IMR-90 (cell line): ENCODE results near the gene PSMA7. TPM values are rescaled to one million over a fixed set of nuclear protein-coding genes. Genes with fewer than 3 reads are reported as not detected.

Experiments
- ATAC-seq: fragments of 200-7000 bp; cut with Tn5 transposase; 2 replicates; pipeline ENCODE4 v1.9.1; 2020; ENCODE audit warnings: low read depth, mild to moderate bottlenecking, moderate library complexity
- BruUV-seq: library from RNA; stranded (reverse); fragments of 400-500 nt; replicated peaks from 2 replicates; lab custom pipeline; 2021; lab: Mats Ljungman, UMichigan
- CTCF ChIA-PET: fragments of 300-600 bp; formaldehyde crosslinking; extraction: SDS; loops from one replicate; lab custom pipeline; 2021; ENCODE audit warnings: antibody characterized with exemption; lab: Yijun Ruan, JAX
- POLR2A ChIA-PET: fragments of 300-600 bp; sonication (Branson Sonifier 250); formaldehyde crosslinking; loops from one replicate; lab custom pipeline; 2022; ENCODE audit warnings: antibody characterized with exemption; ENCODE audit not compliant: unreplicated experiment; lab: Charles Lee
- DNase-seq: peaks from one replicate; pipeline ENCODE4 v3.0.0; 2013
- H2AFZ ChIP-seq: replicated peaks from 2 replicates; pipeline ENCODE3; 2013; ENCODE audit warnings: low read length, mild to moderate bottlenecking; ENCODE audit not compliant: poor library complexity
- H2AK5ac ChIP-seq: 2 replicates; pipeline ENCODE4 v1.6.1; 2013; ENCODE audit warnings: low read depth, low read length, inconsistent platforms
- H2AK9ac ChIP-seq: replicated peaks from 2 replicates; pipeline ENCODE3; 2013; ENCODE audit warnings: mild to moderate bottlenecking, low read depth, low read length, moderate library complexity; ENCODE audit not compliant: poor library complexity
- H2BK120ac ChIP-seq: 2 replicates; pipeline ENCODE4 v1.6.1; 2013; ENCODE audit warnings: low read depth, low read length, inconsistent platforms
- H2BK15ac ChIP-seq: 3 replicates; pipeline ENCODE4 v1.6.1; 2013; ENCODE audit warnings: low read depth, low read length, inconsistent platforms
- H2BK20ac ChIP-seq: 2 replicates; pipeline ENCODE4 v1.6.1; 2013; ENCODE audit warnings: low read depth, mild to moderate bottlenecking, inconsistent platforms, low read length, moderate library complexity
- H2BK5ac ChIP-seq: 2 replicates; pipeline ENCODE4 v1.6.1; 2013; ENCODE audit warnings: mild to moderate bottlenecking, low read depth, low read length, inconsistent platforms; ENCODE audit not compliant: poor library complexity, severe bottlenecking
- H3K14ac ChIP-seq: replicated peaks from 2 replicates; pipeline ENCODE4 v1.6.1; 2013; ENCODE audit warnings: low read depth, low read length, inconsistent platforms
- H3K18ac ChIP-seq: 2 replicates; pipeline ENCODE4 v1.6.1; 2013; ENCODE audit warnings: low read depth, low read length, control low read depth
- H3K23ac ChIP-seq: 2 replicates; pipeline ENCODE4 v1.6.1; 2013; ENCODE audit warnings: low read depth, low read length, inconsistent platforms
- H3K27ac ChIP-seq: 2 replicates; pipeline ENCODE4 v1.5.1; 2013; ENCODE audit warnings: mild to moderate bottlenecking, control low read depth, low read length; ENCODE audit not compliant: insufficient read depth
- H3K27me3 ChIP-seq: 2 replicates; pipeline ENCODE4 v1.6.1; 2013; ENCODE audit warnings: low read length; ENCODE audit not compliant: control insufficient read depth, insufficient read depth
- H3K36me3 ChIP-seq: 2 replicates; pipeline ENCODE4 v1.6.1; 2013; ENCODE audit warnings: low read length, mixed read lengths; ENCODE audit not compliant: control insufficient read depth, insufficient read depth
- H3K4ac ChIP-seq: 2 replicates; pipeline ENCODE4 v1.6.1; 2013; ENCODE audit warnings: low read depth, low read length, inconsistent platforms
- H3K4me1 ChIP-seq: 2 replicates; pipeline ENCODE4 v1.6.1; 2013; ENCODE audit warnings: low read length, mixed read lengths; ENCODE audit not compliant: control insufficient read depth, insufficient read depth
- H3K4me2 ChIP-seq: 2 replicates; pipeline ENCODE4 v1.6.1; 2013; ENCODE audit warnings: low read depth, mild to moderate bottlenecking, control low read depth, low read length, moderate library complexity
- H3K4me3 ChIP-seq: 2 replicates; pipeline ENCODE4 v1.5.1; 2013; ENCODE audit warnings: low read depth, mild to moderate bottlenecking, control low read depth, low read length, moderate library complexity; ENCODE audit not compliant: insufficient read depth
- H3K56ac ChIP-seq: 2 replicates; pipeline ENCODE4 v1.6.1; 2013; ENCODE audit warnings: low read length, inconsistent platforms; ENCODE audit not compliant: insufficient read depth; ENCODE audit errors: extremely low read depth
- H3K79me1 ChIP-seq, 2 experiments: 2 replicates each; pipeline ENCODE4 v1.6.1; 2013; ENCODE audit warnings: low read length in 2 of 2, inconsistent platforms in 1 of 2, low read depth in 1 of 2
- H3K9ac ChIP-seq: 2 replicates; pipeline ENCODE4 v1.6.1; 2013; ENCODE audit warnings: low read depth, low read length, control low read depth
- H3K9me1 ChIP-seq: 2 replicates; pipeline ENCODE4 v1.6.1; 2013; ENCODE audit warnings: low read length, inconsistent platforms; ENCODE audit not compliant: insufficient read depth
- H3K9me3 ChIP-seq: 2 replicates; pipeline ENCODE4 v1.6.1; 2013; ENCODE audit warnings: low read length; ENCODE audit not compliant: control insufficient read depth, insufficient read depth
- H4K20me1 ChIP-seq: 2 replicates; pipeline ENCODE4 v1.6.1; 2013; ENCODE audit warnings: low read length, inconsistent platforms; ENCODE audit not compliant: insufficient read depth
- H4K5ac ChIP-seq: 2 replicates; pipeline ENCODE4 v1.6.1; 2013; ENCODE audit warnings: mild to moderate bottlenecking, low read depth, low read length, control low read depth
- H4K8ac ChIP-seq, 2 experiments: 2 replicates each; pipeline ENCODE4 v1.6.1; 2013; ENCODE audit warnings: low read depth in 2 of 2, low read length in 2 of 2, control low read depth in 1 of 2, inconsistent platforms in 1 of 2
- H4K91ac ChIP-seq: 2 replicates; pipeline ENCODE4 v1.6.1; 2013; ENCODE audit warnings: low read depth, low read length, inconsistent platforms; ENCODE audit not compliant: insufficient read depth
- CTCF ChIP-seq: conservative IDR thresholded peaks from 2 replicates; pipeline ENCODE4 v1.5.1; 2012; ENCODE audit warnings: mild to moderate bottlenecking, low read depth, low read length, improper control_type of control experiment
- MAZ ChIP-seq: IDR thresholded peaks from 2 replicates; pipeline ENCODE4 v1.6.1; 2012; ENCODE audit warnings: low read depth, mild to moderate bottlenecking, low read length, improper control_type of control experiment, moderate library complexity, borderline replicate concordance
- WGBS, 2 experiments: methylation state at CpG; one replicate each; pipeline versions ENCODE4 v1.1.5 to v1.1.7; 2013; ENCODE audit warnings: missing lambda C conversion rate in 2 of 2; ENCODE audit not compliant: insufficient read length in 1 of 2; ENCODE audit errors: extremely low coverage in 2 of 2; 5-methylcytosine and 5-hydroxymethylcytosine counted together
- dilution Hi-C: fragments of 300-500 bp; cut with HindIII; formaldehyde crosslinking; loops from one replicate; pipeline ENCODE4 v1.14.3; 2018; ENCODE audit warnings: low sequenced_read_pairs; ENCODE audit not compliant: unreplicated experiment
- in situ Hi-C: fragments of 300-500 bp; cut with MboI; formaldehyde crosslinking; loops from 3 replicates; pipeline ENCODE4 v1.14.3; 2019; ENCODE audit warnings: low sequenced_read_pairs, inconsistent platforms, mixed read lengths
- intact Hi-C: fragments of 100-400 bp; cut with micrococcal nuclease; formaldehyde crosslinking; loops from 2 replicates; pipeline ENCODE4 v1.10.0; 2022
- polyA plus RNA-seq, 3 experiments: library from polyadenylated mRNA; depleted of rRNA; stranded (reverse); fragments of >200 nt; gene quantifications; 2 replicates each; pipeline ENCODE4 v1.2.3, GENCODE V29; 2012; ENCODE audit warnings: low replicate concordance in 1 of 3
- total RNA-seq: library from RNA; depleted of rRNA; stranded (reverse); fragments of >200 nt; gene quantifications from 2 replicates; pipeline ENCODE4 v1.2.3, GENCODE V29; 2012

The PSMA7 gene
- total and polyA plus RNA-seq, 2 of the 4 experiments (the other 2 are of a cell fraction), result 417 to 458 TPM

- dilution Hi-C loops (no loop called here), intact Hi-C loops (no loop called here), in situ Hi-C loops (no loop called here)
- no peak overlapping the region for H2BK15ac ChIP-seq
- TF ChIP-seq CTCF (0 out of 2 replicates have a peak, but pooled peaks have one; percentile 3), MAZ (no peak)
- peak overlapping the region; percentile 58; the same call in 1 of the 2 replicates for H3K4ac ChIP-seq
- no peak overlapping the region for H4K8ac ChIP-seq
- H4K91ac ChIP-seq, result no peak overlapping the region
- H3K9ac ChIP-seq, result no peak overlapping the region
- H2AK5ac ChIP-seq, result peak overlapping the region; percentile 88; the same call in 1 of the 2 replicates
- H2BK5ac ChIP-seq, result no peak overlapping the region
- H3K18ac ChIP-seq, result peak overlapping the region; percentile 54; the same call in 1 of the 2 replicates
- WGBS, 2 experiments, result no CpG with 5 or more reads among the region's 3 CpGs
- H4K20me1 ChIP-seq, result peaks cover 4% of the 10 kb centered on the region; the same call in 1 of the 2 replicates
- no peak overlapping the region for H2AFZ ChIP-seq
- no peak overlapping the region for H3K56ac ChIP-seq
- H3K4me3 ChIP-seq, result no peak overlapping the region
- H2BK120ac ChIP-seq, result no peak overlapping the region; the same call in 1 of the 2 replicates
- H3K23ac ChIP-seq, result no peak overlapping the region
- H4K5ac ChIP-seq, result no peak overlapping the region
- ChIA-PET POLR2A (no interaction called here), CTCF (interaction anchor here (1.1 kb wide), 1 partner anchor 37 kb away, joined by 3 read pairs; no protein-coding TSS in a partner anchor)
- BruUV-seq, result no TSS peak
- H3K27ac ChIP-seq, result no peak overlapping the region
- H3K4me2 ChIP-seq, result no peak overlapping the region
- DNase-seq, result no peak
- peaks cover 11% of the 10 kb centered on the region for H3K9me1 ChIP-seq
- H2AK9ac ChIP-seq, result peak overlapping the region; percentile 23
- no peak for ATAC-seq
- H3K9me3 ChIP-seq, result no peaks in the 10 kb centered on the region
- no peak overlapping the region for H3K14ac ChIP-seq
- 0 out of 2 replicates have a peak overlapping the region, but pooled peaks have one; percentile 18 for H2BK20ac ChIP-seq
- peaks cover 7% of the 10 kb centered on the region; the same call in 1 of the 2 replicates for H3K27me3 ChIP-seq
- H3K4me1 ChIP-seq, result peaks cover 7% of the 10 kb centered on the region
- H3K79me1 ChIP-seq, result no peaks in the 10 kb centered on the region; a peak in 1 of 4 replicates
- no peaks in the 10 kb centered on the region for H3K36me3 ChIP-seq
Measured at GRCh38 chr20:62089393-62089792, 53.8 kb downstream of the PSMA7 start.
